C4-2B (cell line): ENCODE results near the gene CDCA3.
A peak's percentile ranks its signal among the peaks of the same experiment; 100 is the strongest.

Experiments
- CTCF ChIP-seq: fragments of 450-650 bp; conservative IDR thresholded peaks from 2 replicates; pipeline ENCODE4 v1.5.1; 2017; ENCODE audit warnings: mild to moderate bottlenecking
- ZFX ChIP-seq: fragments of 450-650 bp; IDR thresholded peaks from 2 replicates; pipeline ENCODE4 v1.6.1; 2017

GRCh38 chr12:6873094-6874014 lies 22.3 kb upstream of the CDCA3 start, which contains the start of gene SPSB2:
- TF ChIP-seq CTCF, result no peak
- peak; percentile 6; the same call in 1 of the 2 replicates for TF ChIP-seq ZFX
